ENCODE results near the gene CBX3. TPM values are rescaled to one million over a fixed set of nuclear protein-coding genes. Genes with fewer than 3 reads are reported as not detected.
A peak's percentile ranks its signal among the peaks of the same experiment; 100 is the strongest.
"Not testable (repeated sequence)": the region's sequence is repeated elsewhere in the genome, so short reads cannot be mapped to it uniquely, and the experiment has no call there.

The CBX3 gene
- polyA plus RNA-seq, 6 donors from 2014 or later = 83.0 to 153 (median 94.2) TPM

DNA sequence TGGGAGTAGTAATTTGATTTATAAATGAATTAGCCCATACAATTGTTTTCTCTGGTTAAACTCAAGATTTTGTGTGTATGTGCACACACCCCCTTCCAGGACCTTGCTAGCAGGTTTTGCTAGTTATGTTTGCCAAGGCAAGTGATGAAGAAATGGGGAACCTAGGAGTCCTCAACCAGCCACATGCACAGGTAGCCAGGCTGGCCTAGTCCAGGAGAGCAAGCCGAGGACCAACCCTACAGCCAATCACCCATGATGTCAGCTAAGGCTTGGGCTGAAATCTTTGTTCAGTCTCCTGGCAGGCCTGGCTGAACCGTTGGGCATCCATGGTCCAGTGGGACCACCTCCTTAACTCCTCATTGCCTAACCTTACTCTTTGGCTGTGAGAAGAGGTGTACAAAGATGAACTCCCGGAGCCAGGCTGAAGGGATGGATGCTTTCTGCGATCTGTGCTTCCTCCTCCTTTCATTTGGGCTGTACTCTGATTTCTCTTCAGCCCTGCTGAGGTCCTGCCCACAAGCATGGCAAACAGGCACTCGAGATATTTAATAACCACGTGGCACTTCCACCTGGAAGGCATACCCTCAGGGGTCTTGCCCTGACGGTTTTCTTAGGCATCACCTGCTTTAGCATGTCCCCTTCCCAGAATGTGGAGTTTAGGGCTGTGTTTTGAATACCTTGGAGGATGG is 23.1 kb upstream of the CBX3 start:
- peak overlapping the region in 2 of 6 donors; percentile 52 to 65 for H3K27ac Mint-ChIP-seq
- peaks cover 5 to 8% of the 10 kb centered on the region in 2 donors for H3K36me3 Mint-ChIP-seq
- H3K4me1 Mint-ChIP-seq = peaks cover 25 to 32% (median 27%) of the 10 kb centered on the region in 3 donors

DNA sequence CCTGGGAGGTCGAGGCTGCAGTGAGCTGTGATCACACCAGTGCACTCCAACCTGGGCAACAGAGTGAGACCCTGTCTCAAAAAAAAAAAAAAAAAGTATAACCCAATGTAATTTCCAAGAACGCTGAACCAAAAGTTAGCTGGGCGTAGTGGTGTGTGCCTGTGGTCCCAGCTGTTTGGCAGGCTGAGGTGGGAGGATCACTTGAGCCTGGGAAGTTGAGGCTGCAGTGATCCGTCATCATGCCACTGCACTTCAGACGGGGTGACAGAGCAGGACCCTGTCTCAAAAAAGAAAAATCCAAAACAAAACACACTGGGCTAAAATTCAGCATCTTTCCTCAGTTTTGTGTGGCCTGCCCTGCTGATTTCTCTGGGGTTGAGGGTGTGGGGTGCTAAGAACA is 22.1 kb upstream of the CBX3 start:
- peaks cover 0 to under 1% of the 10 kb centered on the region in 2 donors for H3K36me3 Mint-ChIP-seq

More for the DNA sequence above, 23.1 kb upstream of the CBX3 start:
- Mint-ChIP-seq H3K27me3 (no peaks in the 10 kb centered on the region), H3K4me3 (no peak overlapping the region), H3K9me3 (no peaks in the 10 kb centered on the region)
- ATAC-seq (ENCODE audit: low read depth in 2 of 2) = no peak
- DNase-seq = no peak

DNA sequence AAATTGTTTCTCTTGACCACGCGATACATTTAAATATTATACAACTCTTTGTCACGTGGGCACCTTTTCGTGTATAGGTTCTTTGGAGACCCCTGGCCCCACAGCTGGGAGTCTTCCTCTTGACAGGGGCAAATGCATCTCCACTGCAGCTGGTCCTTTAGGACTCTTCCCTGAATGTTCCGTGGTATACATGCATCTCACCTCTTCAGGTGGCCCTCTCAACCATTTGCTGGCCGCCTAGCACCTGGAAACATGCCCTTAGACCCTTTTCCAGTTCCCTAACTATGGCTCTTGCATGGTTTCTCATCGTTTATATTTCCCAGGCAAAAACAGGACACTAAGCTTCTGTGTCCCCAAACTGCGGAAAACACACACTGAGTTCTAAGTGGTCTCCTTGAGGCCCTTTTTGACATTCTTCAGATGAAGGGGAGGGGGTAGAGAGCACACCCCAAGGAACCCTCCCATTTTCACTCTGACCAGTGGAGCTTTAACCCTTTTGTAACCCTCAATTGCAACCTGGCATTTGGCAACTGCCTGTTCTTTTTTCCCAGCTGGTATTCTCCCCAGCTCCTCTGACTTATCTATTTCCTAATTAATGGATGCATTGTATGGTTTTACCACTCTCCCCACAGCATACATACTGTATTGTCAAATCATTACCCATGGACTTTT is 21.6 kb upstream of the CBX3 start:
- Mint-ChIP-seq H3K27me3 (no peaks in the 10 kb centered on the region), H3K4me1 (peaks cover 29 to 45% (median 42%) of the 10 kb centered on the region in 3 donors), H3K4me3 (no peak overlapping the region), H3K9me3 (no peaks in the 10 kb centered on the region), H3K36me3 (peaks cover 0 to 6% of the 10 kb centered on the region in 2 donors), H3K27ac (peak overlapping the region in 4 of 6 donors; percentile 63 to 90 (median 82))
- ATAC-seq (ENCODE audit: low read depth in 2 of 2) (no peak), DNase-seq (no peak)

More for the DNA sequence above, 22.1 kb upstream of the CBX3 start:
- no peak for ATAC-seq (ENCODE audit: low read depth in 2 of 2)
- Mint-ChIP-seq H3K9me3 (no peaks in the 10 kb centered on the region), H3K4me3 (no peak overlapping the region), H3K4me1 (peaks cover 25 to 40% (median 36%) of the 10 kb centered on the region in 3 donors), H3K27me3 (no peaks in the 10 kb centered on the region), H3K27ac (peak overlapping the region in 1 of 6 donors; percentile 15)
- DNase-seq = no peak

DNA sequence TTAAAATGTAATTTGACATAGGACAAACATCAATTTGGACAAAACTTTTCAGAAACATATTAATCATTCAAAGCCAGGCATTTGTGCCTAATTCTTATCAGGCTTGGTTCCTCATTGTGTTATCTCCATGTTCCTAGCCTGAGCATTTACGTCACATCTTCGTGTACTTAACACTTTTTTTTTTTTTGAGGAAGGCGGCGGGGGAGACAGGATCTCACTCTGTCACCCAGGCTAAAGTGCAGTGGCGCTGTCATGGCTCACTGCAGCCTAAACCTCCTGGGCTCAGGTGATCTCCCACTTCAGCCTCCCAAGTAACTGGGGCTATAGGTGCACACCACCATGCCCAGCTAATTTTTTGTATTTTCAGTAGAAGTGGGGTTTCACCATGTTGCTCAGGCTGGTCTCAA is 20.8 kb upstream of the CBX3 start:
- DNase-seq (no peak), ATAC-seq (ENCODE audit: low read depth in 2 of 2) (no peak)
- peaks cover 0 to 6% of the 10 kb centered on the region in 2 donors for H3K36me3 Mint-ChIP-seq
- H3K4me1 Mint-ChIP-seq = peaks cover 37 to 53% (median 50%) of the 10 kb centered on the region in 3 donors
- H3K4me3 Mint-ChIP-seq = no peak overlapping the region
- no peaks in the 10 kb centered on the region for H3K27me3 Mint-ChIP-seq
- no peaks in the 10 kb centered on the region for H3K9me3 Mint-ChIP-seq
- peak overlapping the region in 3 of 6 donors; percentile 75 to 90 (median 87) for H3K27ac Mint-ChIP-seq

DNA sequence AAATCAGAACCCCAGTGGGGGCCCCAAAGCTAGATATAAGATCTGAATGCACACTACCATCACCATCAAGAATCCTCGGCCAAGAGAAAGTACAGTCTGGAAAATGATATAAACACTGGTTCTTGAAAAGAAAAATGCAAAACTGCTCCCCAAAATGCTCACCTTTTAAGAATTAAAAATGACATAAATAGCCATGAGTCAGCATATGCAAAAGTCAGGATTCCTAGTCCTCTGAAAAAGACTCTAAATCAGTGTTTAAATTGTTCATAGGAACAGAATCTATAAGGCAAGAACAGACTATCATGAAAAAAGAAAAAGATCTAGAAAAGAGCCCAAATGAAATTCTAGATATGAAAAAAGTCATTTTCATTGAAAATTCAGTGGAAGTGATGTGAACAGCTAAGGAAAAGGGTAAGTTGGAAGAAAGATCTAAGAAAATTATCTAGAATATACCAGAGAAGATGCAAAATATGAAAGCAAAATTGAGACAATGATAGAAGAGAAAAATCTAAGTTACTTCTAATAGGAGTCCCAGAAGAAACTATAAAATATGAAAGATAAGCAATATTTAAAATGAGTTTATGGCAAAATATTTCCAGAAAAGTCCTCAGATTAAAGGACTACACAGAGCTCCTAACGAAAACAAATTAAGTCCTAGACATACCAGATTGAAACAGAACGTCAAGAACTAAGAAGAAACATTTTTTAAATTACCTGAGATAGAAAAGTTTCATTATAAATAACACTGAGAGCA is 19.9 kb upstream of the CBX3 start:
- Mint-ChIP-seq H3K36me3 (peaks cover 0 to 6% of the 10 kb centered on the region in 2 donors), H3K9me3 (no peaks in the 10 kb centered on the region), H3K4me1 (peaks cover 43 to 55% (median 54%) of the 10 kb centered on the region in 3 donors), H3K4me3 (no peak overlapping the region), H3K27me3 (no peaks in the 10 kb centered on the region), H3K27ac (peak overlapping the region in 5 of 6 donors; percentile 27 to 78 (median 73))
- DNase-seq = no peak
- no peak for ATAC-seq (ENCODE audit: low read depth in 2 of 2)

DNA sequence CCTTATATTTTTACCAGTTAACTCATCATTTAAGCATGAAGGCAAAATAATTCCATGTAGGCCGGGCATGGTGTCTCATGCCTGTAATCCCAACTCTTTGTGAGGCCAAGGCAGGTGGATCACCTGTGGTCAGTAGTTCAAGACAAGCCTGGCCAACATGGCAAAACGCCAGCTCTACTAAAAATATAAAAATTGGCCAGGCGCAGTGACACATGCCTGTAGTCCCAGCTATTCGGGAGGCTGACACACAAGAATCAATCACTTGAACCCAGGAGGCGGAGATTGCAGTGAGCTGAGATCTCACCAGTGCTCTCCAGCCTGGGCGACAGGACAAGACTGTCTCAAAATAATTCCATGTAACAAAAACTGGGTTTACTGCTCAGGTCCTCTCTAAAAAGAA is 19.3 kb upstream of the CBX3 start:
- Mint-ChIP-seq H3K4me1 (peaks cover 43 to 57% (median 55%) of the 10 kb centered on the region in 3 donors), H3K4me3 (no peak overlapping the region), H3K9me3 (no peaks in the 10 kb centered on the region), H3K36me3 (peaks cover 0 to 6% of the 10 kb centered on the region in 2 donors), H3K27me3 (no peaks in the 10 kb centered on the region), H3K27ac (peak overlapping the region in 3 of 6 donors; percentile 19 to 75 (median 37))
- DNase-seq = no peak
- ATAC-seq (ENCODE audit: low read depth in 2 of 2) = no peak

DNA sequence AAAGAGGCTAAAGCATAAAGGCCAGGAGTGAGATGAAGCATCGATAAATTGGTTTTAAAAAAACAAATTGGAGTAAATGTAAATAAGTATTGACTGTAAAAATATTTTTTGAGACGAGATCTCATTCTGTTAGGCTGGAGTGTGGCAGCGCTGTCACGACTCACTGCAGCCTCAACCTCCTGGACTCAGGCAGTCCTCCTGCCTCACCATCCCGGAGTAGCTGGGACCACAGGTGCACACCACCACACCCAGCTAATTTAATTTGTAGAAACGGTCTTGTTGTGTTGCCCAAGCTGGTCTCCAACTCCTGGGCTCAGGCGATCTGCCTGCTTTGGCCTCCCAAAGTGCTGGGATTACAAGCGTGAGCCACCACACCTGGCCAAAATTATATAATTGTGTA is 18.8 kb upstream of the CBX3 start:
- H3K4me3 Mint-ChIP-seq = no peak overlapping the region
- peaks cover 43 to 60% (median 59%) of the 10 kb centered on the region in 3 donors for H3K4me1 Mint-ChIP-seq
- DNase-seq (no peak), ATAC-seq (ENCODE audit: low read depth in 2 of 2) (no peak)
- H3K36me3 Mint-ChIP-seq = peaks cover 0 to 6% of the 10 kb centered on the region in 2 donors
- H3K27me3 Mint-ChIP-seq = no peaks in the 10 kb centered on the region
- peak overlapping the region in 1 of 6 donors; percentile 19 for H3K27ac Mint-ChIP-seq
- H3K9me3 Mint-ChIP-seq = no peaks in the 10 kb centered on the region

DNA sequence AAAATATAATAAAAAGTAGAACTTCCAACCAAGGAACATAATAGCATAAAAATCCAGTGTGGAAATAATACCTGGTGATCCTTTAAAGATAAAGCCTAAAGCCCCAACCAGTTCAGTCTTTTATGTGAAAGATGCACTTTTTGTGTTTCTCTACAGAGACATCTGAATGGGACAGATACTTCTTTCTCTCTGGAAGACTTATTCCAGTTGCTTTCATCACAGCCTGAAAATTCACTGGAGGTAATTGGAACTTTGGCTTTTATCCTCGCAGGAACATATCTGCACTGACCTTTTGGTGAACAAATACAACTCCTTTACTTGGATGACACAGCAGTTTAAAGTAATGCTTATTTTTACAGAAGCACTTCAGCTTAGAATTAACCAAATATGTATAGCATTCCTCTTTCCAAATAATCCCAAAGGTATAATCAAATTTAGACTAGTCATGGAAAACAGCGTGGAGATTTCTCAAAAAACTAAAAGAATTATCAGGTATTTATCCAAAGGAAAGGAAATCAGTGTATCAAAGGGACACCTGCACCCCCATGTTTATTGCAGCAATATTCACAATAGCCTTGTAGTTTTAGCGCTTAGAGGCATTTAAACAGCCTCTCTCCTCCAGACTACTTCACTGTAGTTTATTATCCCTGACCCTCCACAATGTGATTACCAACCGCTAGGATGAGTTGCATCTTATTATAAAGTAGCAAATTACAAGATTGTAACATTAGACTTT is 17.8 kb upstream of the CBX3 start:
- peaks cover 0 to 8% of the 10 kb centered on the region in 2 donors for H3K36me3 Mint-ChIP-seq
- ATAC-seq (ENCODE audit: low read depth in 2 of 2) = no peak

DNA sequence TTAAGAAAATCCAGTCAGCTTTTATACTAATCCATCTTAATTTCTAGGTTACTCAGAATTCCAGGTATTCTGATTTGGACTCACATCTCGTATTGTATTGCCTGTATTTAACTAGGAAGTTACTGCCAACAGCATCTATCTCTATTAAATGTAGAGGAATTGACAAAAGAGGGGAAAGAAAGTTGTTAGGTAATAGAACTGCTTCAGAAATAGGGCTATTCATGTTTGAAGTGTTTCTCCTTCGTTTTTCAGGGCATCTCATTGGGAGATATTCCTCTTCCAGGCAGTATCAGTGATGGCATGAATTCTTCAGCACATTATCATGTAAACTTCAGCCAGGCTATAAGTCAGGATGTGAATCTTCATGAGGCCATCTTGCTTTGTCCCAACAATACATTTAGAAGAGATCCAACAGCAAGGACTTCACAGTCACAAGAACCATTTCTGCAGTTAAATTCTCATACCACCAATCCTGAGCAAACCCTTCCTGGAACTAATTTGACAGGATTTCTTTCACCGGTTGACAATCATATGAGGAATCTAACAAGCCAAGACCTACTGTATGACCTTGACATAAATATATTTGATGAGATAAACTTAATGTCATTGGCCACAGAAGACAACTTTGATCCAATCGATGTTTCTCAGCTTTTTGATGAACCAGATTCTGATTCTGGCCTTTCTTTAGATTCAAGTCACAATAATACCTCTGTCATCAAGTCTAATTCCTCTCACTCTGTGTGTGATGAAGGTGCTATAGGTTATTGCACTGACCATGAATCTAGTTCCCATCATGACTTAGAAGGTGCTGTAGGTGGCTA is 17.1 kb upstream of the CBX3 start:
- DNase-seq; ATAC-seq (ENCODE audit: low read depth in 2 of 2); H3K4me3 Mint-ChIP-seq; H3K27me3 Mint-ChIP-seq; H3K9me3 Mint-ChIP-seq: not testable (repeated sequence)
- H3K36me3 Mint-ChIP-seq = peaks cover 0 to 16% of the 10 kb centered on the region in 2 donors
- peaks cover 50 to 65% (median 62%) of the 10 kb centered on the region in 3 donors for H3K4me1 Mint-ChIP-seq
- H3K27ac Mint-ChIP-seq = peak overlapping the region in 4 of 6 donors; percentile 34 to 61 (median 44)

More for the DNA sequence above, 17.8 kb upstream of the CBX3 start:
- Mint-ChIP-seq H3K4me3 (no peak overlapping the region), H3K9me3 (no peaks in the 10 kb centered on the region), H3K27me3 (no peaks in the 10 kb centered on the region), H3K27ac (peak overlapping the region; percentile 32 to 61 (median 40)), H3K4me1 (peaks cover 46 to 62% (median 61%) of the 10 kb centered on the region in 3 donors)
- no peak for DNase-seq

DNA sequence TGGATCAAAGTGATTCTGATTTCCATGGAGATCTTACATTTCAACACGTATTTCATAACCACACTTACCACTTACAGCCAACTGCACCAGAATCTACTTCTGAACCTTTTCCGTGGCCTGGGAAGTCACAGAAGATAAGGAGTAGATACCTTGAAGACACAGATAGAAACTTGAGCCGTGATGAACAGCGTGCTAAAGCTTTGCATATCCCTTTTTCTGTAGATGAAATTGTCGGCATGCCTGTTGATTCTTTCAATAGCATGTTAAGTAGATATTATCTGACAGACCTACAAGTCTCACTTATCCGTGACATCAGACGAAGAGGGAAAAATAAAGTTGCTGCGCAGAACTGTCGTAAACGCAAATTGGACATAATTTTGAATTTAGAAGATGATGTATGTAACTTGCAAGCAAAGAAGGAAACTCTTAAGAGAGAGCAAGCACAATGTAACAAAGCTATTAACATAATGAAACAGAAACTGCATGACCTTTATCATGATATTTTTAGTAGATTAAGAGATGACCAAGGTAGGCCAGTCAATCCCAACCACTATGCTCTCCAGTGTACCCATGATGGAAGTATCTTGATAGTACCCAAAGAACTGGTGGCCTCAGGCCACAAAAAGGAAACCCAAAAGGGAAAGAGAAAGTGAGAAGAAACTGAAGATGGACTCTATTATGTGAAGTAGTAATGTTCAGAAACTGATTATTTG is 16.3 kb upstream of the CBX3 start:
- H3K27me3 Mint-ChIP-seq = no peaks in the 10 kb centered on the region
- H3K4me3 Mint-ChIP-seq = no peak overlapping the region
- no peaks in the 10 kb centered on the region for H3K9me3 Mint-ChIP-seq
- H3K36me3 Mint-ChIP-seq = peaks cover under 1 to 21% of the 10 kb centered on the region in 2 donors
- peak overlapping the region; percentile 9 to 84 (median 40) for H3K27ac Mint-ChIP-seq
- ATAC-seq (ENCODE audit: low read depth in 2 of 2) (peak; percentile 18 to 29), DNase-seq (no peak)
- H3K4me1 Mint-ChIP-seq = peaks cover 46 to 63% (median 56%) of the 10 kb centered on the region in 3 donors

DNA sequence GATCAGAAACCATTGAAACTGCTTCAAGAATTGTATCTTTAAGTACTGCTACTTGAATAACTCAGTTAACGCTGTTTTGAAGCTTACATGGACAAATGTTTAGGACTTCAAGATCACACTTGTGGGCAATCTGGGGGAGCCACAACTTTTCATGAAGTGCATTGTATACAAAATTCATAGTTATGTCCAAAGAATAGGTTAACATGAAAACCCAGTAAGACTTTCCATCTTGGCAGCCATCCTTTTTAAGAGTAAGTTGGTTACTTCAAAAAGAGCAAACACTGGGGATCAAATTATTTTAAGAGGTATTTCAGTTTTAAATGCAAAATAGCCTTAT is 15.7 kb upstream of the CBX3 start:
- Mint-ChIP-seq H3K27me3 (no peaks in the 10 kb centered on the region), H3K27ac (peak overlapping the region in 4 of 6 donors; percentile 5 to 82 (median 24)), H3K4me1 (peaks cover 46 to 63% (median 57%) of the 10 kb centered on the region in 3 donors), H3K4me3 (no peak overlapping the region), H3K9me3 (no peaks in the 10 kb centered on the region), H3K36me3 (peaks cover 6 to 25% of the 10 kb centered on the region in 2 donors)
- ATAC-seq (ENCODE audit: low read depth in 2 of 2) (no peak), DNase-seq (no peak)
